Kidney (tissue), 14 donors: ENCODE results near the gene HEG1. TPM values are rescaled to one million over a fixed set of nuclear protein-coding genes. Genes with fewer than 3 reads are reported as not detected.

Experiments
- DNase-seq, 5 donors: peaks; one replicate each; pipeline ENCODE4 v3.0.0-alpha.2; 2013 to 2020
- FAIRE-seq: peaks from 2 replicates; lab custom pipeline; 2012; peaks lifted over from hg19 to GRCh38; lab: Jason Lieb, UNC
- H3K27ac ChIP-seq, 2 donors: one replicate each; pipeline ENCODE4 v1.7.0; 2013; ENCODE audit warnings: low read depth in 2 of 2, low read length in 2 of 2, inconsistent platforms in 1 of 2
- H3K27me3 ChIP-seq: one replicate; pipeline ENCODE4 v1.7.1; 2013; ENCODE audit warnings: low read length, inconsistent platforms; ENCODE audit not compliant: control insufficient read depth, insufficient read depth
- H3K36me3 ChIP-seq, 3 donors: one replicate each; pipeline versions ENCODE4 v1.7.0 to v1.7.1; 2013; ENCODE audit warnings: low read length in 3 of 3, control low read depth in 1 of 3, inconsistent platforms in 1 of 3; ENCODE audit not compliant: insufficient read depth in 3 of 3, control insufficient read depth in 2 of 3
- H3K4me1 ChIP-seq, 3 donors: one replicate each; pipeline versions ENCODE4 v1.7.0 to v1.7.1; 2013; ENCODE audit warnings: low read length in 3 of 3, inconsistent platforms in 1 of 3, low read depth in 1 of 3; ENCODE audit not compliant: control insufficient read depth in 2 of 3, insufficient read depth in 2 of 3
- H3K4me3 ChIP-seq, 3 donors: one replicate each; pipeline versions ENCODE4 v1.7.0 to v1.8.1; 2013; ENCODE audit warnings: low read length in 3 of 3, control low read depth in 1 of 3, inconsistent platforms in 1 of 3
- H3K9ac ChIP-seq, 3 donors: one replicate each; pipeline versions ENCODE4 v1.7.0 to v1.7.1; 2013; ENCODE audit warnings: low read length in 3 of 3, control low read depth in 1 of 3, inconsistent platforms in 1 of 3
- H3K9me3 ChIP-seq, 3 donors: one replicate each; pipeline versions ENCODE4 v1.7.0 to v1.7.1; 2013; ENCODE audit warnings: low read length in 3 of 3, control low read depth in 1 of 3, inconsistent platforms in 1 of 3; ENCODE audit not compliant: control insufficient read depth in 2 of 3, insufficient read depth in 1 of 3
- intact Hi-C: fragments of 100-400 bp; cut with DNase I; formaldehyde crosslinking; loops from one replicate; pipeline ENCODE4 v1.11.1; 2022
- polyA plus RNA-seq: library from polyadenylated mRNA; stranded (reverse); fragments of 350-450 nt; fragmentation: Illumina TruSeq; extraction: RNeasy Lipid Tissue Mini Kit (QIAGEN cat#74804); gene quantifications from one replicate; pipeline ENCODE4 v1.2.3, GENCODE V29; 2014; ENCODE audit warnings: low read depth, low replicate concordance; ENCODE audit not compliant: insufficient read depth
- total RNA-seq: library from RNA; stranded (reverse); fragmentation: NEBNext Ultra II Directional; extraction: Animal tissue kit (Norgen Biotek cat#: 25700); gene quantifications from one replicate; pipeline ENCODE4 v1.2.1, GENCODE V29; 2021
- TF ChIP-seq, protein P1 (sequence below): IDR thresholded peaks from 3 replicates; pipeline ENCODE4 v1.5.1; 2012; ENCODE audit warnings: mild to moderate bottlenecking, moderate library complexity, borderline replicate concordance; ENCODE audit not compliant: insufficient read depth; ENCODE audit errors: extremely low read depth
- donor health status: control.
- donor health status: control.
- donor health status: control.
- donor health status: control.
- donor health status: control.
- donor health status: DM: yes; HTN: yes; CAD: no.
- donor health status: Normal renal cell carcinoma (clear cell type).

HEG1 gene
- total and polyA plus RNA-seq, 2 donors from 2014 or later = 10.3 to 96.3 TPM

DNA sequence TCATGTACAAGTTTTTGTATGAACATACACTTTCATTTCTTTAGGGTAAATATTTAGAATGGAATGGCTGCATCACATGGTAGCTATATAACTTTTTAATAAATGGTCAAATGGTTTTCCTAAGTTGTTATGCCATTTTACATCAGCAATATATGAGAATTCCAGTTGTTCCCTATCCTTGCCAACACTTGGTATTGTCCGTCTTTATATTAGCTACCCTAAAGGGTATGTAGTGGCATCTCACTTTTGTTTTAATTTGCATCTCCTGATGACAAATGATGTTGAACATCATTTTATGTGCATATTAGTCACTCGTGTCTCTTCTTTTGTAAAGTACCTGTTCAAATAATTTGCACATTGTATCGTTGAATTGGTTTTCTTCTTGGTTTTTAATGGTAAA is 118.7 kb downstream of the HEG1 start:
- H3K9ac ChIP-seq = no peak overlapping the region
- H3K4me1 ChIP-seq = no peaks in the 10 kb centered on the region
- no peaks in the 10 kb centered on the region for H3K9me3 ChIP-seq
- H3K27me3 ChIP-seq = no peaks in the 10 kb centered on the region
- TF ChIP-seq, protein P1, sequence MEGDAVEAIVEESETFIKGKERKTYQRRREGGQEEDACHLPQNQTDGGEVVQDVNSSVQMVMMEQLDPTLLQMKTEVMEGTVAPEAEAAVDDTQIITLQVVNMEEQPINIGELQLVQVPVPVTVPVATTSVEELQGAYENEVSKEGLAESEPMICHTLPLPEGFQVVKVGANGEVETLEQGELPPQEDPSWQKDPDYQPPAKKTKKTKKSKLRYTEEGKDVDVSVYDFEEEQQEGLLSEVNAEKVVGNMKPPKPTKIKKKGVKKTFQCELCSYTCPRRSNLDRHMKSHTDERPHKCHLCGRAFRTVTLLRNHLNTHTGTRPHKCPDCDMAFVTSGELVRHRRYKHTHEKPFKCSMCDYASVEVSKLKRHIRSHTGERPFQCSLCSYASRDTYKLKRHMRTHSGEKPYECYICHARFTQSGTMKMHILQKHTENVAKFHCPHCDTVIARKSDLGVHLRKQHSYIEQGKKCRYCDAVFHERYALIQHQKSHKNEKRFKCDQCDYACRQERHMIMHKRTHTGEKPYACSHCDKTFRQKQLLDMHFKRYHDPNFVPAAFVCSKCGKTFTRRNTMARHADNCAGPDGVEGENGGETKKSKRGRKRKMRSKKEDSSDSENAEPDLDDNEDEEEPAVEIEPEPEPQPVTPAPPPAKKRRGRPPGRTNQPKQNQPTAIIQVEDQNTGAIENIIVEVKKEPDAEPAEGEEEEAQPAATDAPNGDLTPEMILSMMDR = no peak
- FAIRE-seq (no peak), DNase-seq (no peak)
- H3K4me3 ChIP-seq = no peak overlapping the region
- no peaks in the 10 kb centered on the region for H3K36me3 ChIP-seq
- intact Hi-C loops = no loop called here
- H3K27ac ChIP-seq = no peak overlapping the region

DNA sequence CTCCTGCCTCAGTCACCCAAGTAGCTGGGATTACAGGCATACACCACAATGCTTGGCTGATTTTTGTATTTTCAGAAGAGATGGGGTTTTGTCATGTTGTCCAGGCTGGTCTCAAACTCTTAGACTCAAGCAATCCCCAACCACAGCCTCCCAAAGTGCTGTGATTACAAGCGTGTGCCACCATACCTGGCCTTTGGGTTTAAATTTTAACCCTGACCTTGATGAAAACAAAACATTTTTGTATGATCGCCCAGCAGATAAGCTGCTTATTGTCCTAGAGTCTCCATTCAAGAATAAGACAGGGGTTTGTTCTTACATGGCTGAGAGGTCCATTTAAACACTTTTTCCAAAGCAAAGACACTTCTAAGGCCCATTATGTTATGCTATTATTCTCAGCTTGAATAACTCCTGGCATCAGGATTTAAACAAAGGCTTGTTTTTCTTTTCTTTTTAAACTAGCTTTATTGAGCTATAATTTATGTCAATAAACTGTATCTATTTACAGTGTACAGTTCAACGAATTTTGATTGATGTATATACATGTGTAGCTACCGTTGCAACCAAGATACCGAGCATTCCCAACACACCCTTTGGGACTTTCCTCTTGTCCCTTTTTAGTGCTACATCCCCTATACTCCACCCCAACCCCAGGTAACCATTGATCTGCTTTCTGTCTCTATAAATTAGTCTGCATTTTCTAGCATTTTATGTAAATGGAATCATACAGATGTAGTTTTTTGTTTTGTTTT is 119.8 kb downstream of the HEG1 start:
- Histone ChIP-seq H3K27me3 (no peaks in the 10 kb centered on the region), H3K4me3 (no peak overlapping the region), H3K36me3 (no peaks in the 10 kb centered on the region), H3K9me3 (no peaks in the 10 kb centered on the region), H3K9ac (no peak overlapping the region), H3K4me1 (no peaks in the 10 kb centered on the region), H3K27ac (no peak overlapping the region)
- DNase-seq = no peak
- intact Hi-C loops = no loop called here
- TF ChIP-seq, protein P1 = no peak
- no peak for FAIRE-seq

DNA sequence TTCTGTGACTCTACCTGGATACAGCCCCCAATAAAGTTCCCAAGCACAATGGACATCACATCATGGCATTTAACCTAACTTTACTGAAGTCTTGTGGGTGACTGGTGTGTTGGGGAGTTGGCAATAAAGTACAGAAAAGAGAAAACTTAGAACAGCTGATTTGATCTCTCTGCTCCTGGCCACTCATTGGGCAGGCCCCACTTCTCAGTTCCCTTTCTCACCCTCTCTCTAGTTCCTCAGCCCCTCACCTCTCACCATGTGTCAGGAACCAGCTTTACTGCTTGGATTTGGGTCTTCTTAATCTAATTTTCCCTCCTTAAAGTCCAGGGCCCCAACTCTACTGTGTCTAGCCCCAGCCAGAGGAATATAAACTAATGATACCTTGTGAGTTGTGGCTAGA is 120.5 kb downstream of the HEG1 start:
- TF ChIP-seq, protein P1 = no peak
- intact Hi-C loops = no loop called here
- H3K4me1 ChIP-seq = no peaks in the 10 kb centered on the region

More for the DNA sequence above, 120.5 kb downstream of the HEG1 start:
- DNase-seq (no peak), FAIRE-seq (no peak)
- Histone ChIP-seq H3K27ac (no peak overlapping the region), H3K27me3 (no peaks in the 10 kb centered on the region), H3K4me3 (no peak overlapping the region), H3K36me3 (no peaks in the 10 kb centered on the region), H3K9me3 (no peaks in the 10 kb centered on the region), H3K9ac (no peak overlapping the region)
